Gastroesophageal sphincter (tissue), 4 donors: ENCODE data around the gene STAT4. TPM values are rescaled to one million over a fixed set of nuclear protein-coding genes. Genes with fewer than 3 reads are reported as not detected.

Experiments used
- ATAC-seq: fragments of 150-250 bp; one replicate; pipeline ENCODE4 v1.9.1; 2016; ENCODE audit warnings: mild to moderate bottlenecking, moderate library complexity
- H3K27ac ChIP-seq, 4 donors: fragments of 200-600 bp; sonication (generic) in 3 of 4; 1 replicate in 3 of 4; 2 replicates in 1 of 4; pipeline ENCODE4 v1.5.1; 2016 to 2019
- H3K27me3 ChIP-seq: fragments of 200-600 bp; sonication (generic); one replicate; pipeline ENCODE4 v1.5.1; 2019
- H3K36me3 ChIP-seq, 2 donors: fragments of 200-600 bp; sonication (generic); one replicate each; pipeline ENCODE4 v1.5.1; 2019; ENCODE audit warnings: control low read depth in 1 of 2
- H3K4me1 ChIP-seq, 3 donors: fragments of 200-600 bp; sonication (generic); 1 replicate in 2 of 3; 2 replicates in 1 of 3; pipeline ENCODE4 v1.5.1; 2016 to 2019; ENCODE audit warnings: control low read depth in 2 of 3
- H3K4me3 ChIP-seq, 2 donors: fragments of 200-600 bp; sonication (generic); one replicate each; pipeline ENCODE4 v1.5.1; 2019; ENCODE audit warnings: mild to moderate bottlenecking in 1 of 2, moderate library complexity in 1 of 2
- H3K9me3 ChIP-seq, 3 donors: fragments of 200-600 bp; sonication (generic); one replicate each; pipeline ENCODE4 v1.5.1; 2017 to 2019; ENCODE audit warnings: control low read depth in 2 of 3
- CTCF ChIP-seq, 4 experiments: fragments of 200-600 bp in 2 of 4; fragments of 450-650 bp in 2 of 4; sonication (generic) in 1 of 4; IDR thresholded peaks; one replicate each; pipeline ENCODE4 v1.5.1; 2017 to 2019; ENCODE audit warnings: antibody characterized with exemption in 4 of 4, mild to moderate bottlenecking in 2 of 4, moderate library complexity in 2 of 4
- EP300 ChIP-seq: sonication (generic); formaldehyde crosslinking; IDR thresholded peaks from one replicate; pipeline ENCODE4 v1.6.1; 2017; ENCODE audit warnings: antibody characterized with exemption, mild to moderate bottlenecking
- POLR2A ChIP-seq, 2 donors: fragments of 450-650 bp; IDR thresholded peaks; one replicate each; pipeline ENCODE4 v1.6.1; 2017; ENCODE audit warnings: antibody characterized with exemption in 2 of 2, mild to moderate bottlenecking in 2 of 2, moderate library complexity in 1 of 2
- POLR2AphosphoS5 ChIP-seq: sonication (generic); formaldehyde crosslinking; IDR thresholded peaks from one replicate; pipeline ENCODE4 v1.6.1; 2017; ENCODE audit warnings: antibody characterized with exemption
- WGBS, 2 donors: methylation state at CpG; one replicate each; pipeline ENCODE4 v1.1.5; 2018; ENCODE audit warnings: low coverage in 1 of 2; 5-methylcytosine and 5-hydroxymethylcytosine counted together
- total RNA-seq, 4 donors: library from RNA; depleted of rRNA; stranded (reverse); fragments of >200 nt; gene quantifications; one replicate each; pipeline ENCODE4 v1.1.0, GENCODE V29; 2016

The STAT4 gene
- total RNA-seq, 4 donors from 2014 or later = 0.39 to 4.8 (median 1.9) TPM

- Histone ChIP-seq H3K27me3 (peaks cover 4% of the 10 kb centered on the region), H3K36me3 (no peaks in the 10 kb centered on the region), H3K9me3 (no peaks in the 10 kb centered on the region), H3K27ac (no peak overlapping the region), H3K4me3 (no peak overlapping the region), H3K4me1 (peaks cover 0 to 29% (median 7%) of the 10 kb centered on the region in 3 donors)
- peak; percentile 17 for ATAC-seq
- 18 to 29% methylated on average over 10 of the region's 10 CpGs for WGBS, 2 donors
- peak; percentile 43 to 61 (median 58) for TF ChIP-seq CTCF (IDR thresholded peaks at IDR 0.05)
- TF ChIP-seq POLR2AphosphoS5 = no peak
These were observed 98.7 kb downstream of the STAT4 start for GRCh38 chr2:191051825-191052778.

- Histone ChIP-seq H3K27me3 (peaks cover 4% of the 10 kb centered on the region), H3K36me3 (no peaks in the 10 kb centered on the region), H3K27ac (peak overlapping the region in 3 of 4 donors; percentile 28 to 70 (median 54)), H3K4me3 (no peak overlapping the region), H3K4me1 (peaks cover 0 to 29% (median 7%) of the 10 kb centered on the region in 3 donors), H3K9me3 (no peaks in the 10 kb centered on the region)
- WGBS, 2 donors = 80 to 85% methylated on average over 3 of the region's 3 CpGs
- ATAC-seq = no peak
- no peak for TF ChIP-seq CTCF (IDR thresholded peaks at IDR 0.05)
- no peak for TF ChIP-seq EP300
- no peak for TF ChIP-seq POLR2AphosphoS5
- no peak for TF ChIP-seq POLR2A (IDR thresholded peaks at IDR 0.05)
These were observed 99.6 kb downstream of the STAT4 start for GRCh38 chr2:191051177-191051576.

GRCh38 chr2:191050640-191050987, 100.2 kb downstream of the STAT4 start:
- H3K4me3 ChIP-seq = no peak overlapping the region
- peak overlapping the region in 3 of 4 donors; percentile 28 to 70 (median 54) for H3K27ac ChIP-seq
- H3K4me1 ChIP-seq = peaks cover 0 to 29% (median 7%) of the 10 kb centered on the region in 3 donors
- H3K9me3 ChIP-seq = no peaks in the 10 kb centered on the region
- TF ChIP-seq POLR2AphosphoS5 = no peak
- no peak for TF ChIP-seq CTCF (IDR thresholded peaks at IDR 0.05)
- TF ChIP-seq POLR2A (IDR thresholded peaks at IDR 0.05) = no peak
- TF ChIP-seq EP300 = no peak
- H3K36me3 ChIP-seq = no peaks in the 10 kb centered on the region
- peaks cover 4% of the 10 kb centered on the region for H3K27me3 ChIP-seq
- 25% methylated on average over 1 of the region's 1 CpG; no CpG with 5 or more reads in 1 of the 2 donors for WGBS, 2 donors
- ATAC-seq = peak; percentile 56

- no peaks in the 10 kb centered on the region for H3K9me3 ChIP-seq
- peaks cover 0 to 29% (median 7%) of the 10 kb centered on the region in 3 donors for H3K4me1 ChIP-seq
- peak overlapping the region in 2 of 4 donors; percentile 57 to 70 for H3K27ac ChIP-seq
- H3K27me3 ChIP-seq = peaks cover 4% of the 10 kb centered on the region
- ATAC-seq = peak; percentile 84
- WGBS, 2 donors = 18 to 27% methylated on average over 4 of the region's 4 CpGs
- H3K4me3 ChIP-seq = no peak overlapping the region
- H3K36me3 ChIP-seq = no peaks in the 10 kb centered on the region
- TF ChIP-seq EP300 (no peak), POLR2AphosphoS5 (no peak), CTCF (IDR thresholded peaks at IDR 0.05) (no peak), POLR2A (IDR thresholded peaks at IDR 0.05) (no peak)
These were observed 100.8 kb downstream of the STAT4 start for GRCh38 chr2:191049728-191050639.
